Measurements from ENCODE around the gene TNNC2. TPM values are rescaled to one million over a fixed set of nuclear protein-coding genes. Genes with fewer than 3 reads are reported as not detected.

The TNNC2 gene
- total RNA-seq, 1 donor from 2014 or later, result 0.54 TPM

DNA sequence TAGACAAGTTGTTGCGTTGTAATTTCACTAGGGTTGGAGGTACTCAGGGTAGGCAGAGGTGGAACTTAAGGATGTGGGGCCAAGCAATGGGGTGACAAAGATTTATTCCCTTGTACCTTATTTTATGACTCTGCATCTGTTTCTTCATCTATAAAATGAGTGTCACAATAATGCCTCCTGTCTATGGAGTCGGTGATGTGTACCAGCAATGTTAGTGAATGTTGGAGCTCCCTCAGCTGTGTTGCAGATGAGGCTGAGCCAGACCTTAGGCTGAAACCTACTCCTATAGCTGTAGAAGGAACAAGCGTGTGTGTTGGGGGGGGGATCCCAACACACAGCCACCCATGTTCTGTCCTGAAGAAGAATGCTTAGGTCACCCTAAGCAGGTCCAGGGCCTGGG lies 10.2 kb downstream of the TNNC2 start:
- no peak overlapping the region for H3K4me3 Mint-ChIP-seq
- peak overlapping the region; percentile 21 for H3K27ac Mint-ChIP-seq
- no peak for DNase-seq (ENCODE audit: low spot score in 2 of 2, unreplicated experiment in 2 of 2)
- peaks cover 19% of the 10 kb centered on the region for H3K4me1 Mint-ChIP-seq
- TF ChIP-seq, protein P1, sequence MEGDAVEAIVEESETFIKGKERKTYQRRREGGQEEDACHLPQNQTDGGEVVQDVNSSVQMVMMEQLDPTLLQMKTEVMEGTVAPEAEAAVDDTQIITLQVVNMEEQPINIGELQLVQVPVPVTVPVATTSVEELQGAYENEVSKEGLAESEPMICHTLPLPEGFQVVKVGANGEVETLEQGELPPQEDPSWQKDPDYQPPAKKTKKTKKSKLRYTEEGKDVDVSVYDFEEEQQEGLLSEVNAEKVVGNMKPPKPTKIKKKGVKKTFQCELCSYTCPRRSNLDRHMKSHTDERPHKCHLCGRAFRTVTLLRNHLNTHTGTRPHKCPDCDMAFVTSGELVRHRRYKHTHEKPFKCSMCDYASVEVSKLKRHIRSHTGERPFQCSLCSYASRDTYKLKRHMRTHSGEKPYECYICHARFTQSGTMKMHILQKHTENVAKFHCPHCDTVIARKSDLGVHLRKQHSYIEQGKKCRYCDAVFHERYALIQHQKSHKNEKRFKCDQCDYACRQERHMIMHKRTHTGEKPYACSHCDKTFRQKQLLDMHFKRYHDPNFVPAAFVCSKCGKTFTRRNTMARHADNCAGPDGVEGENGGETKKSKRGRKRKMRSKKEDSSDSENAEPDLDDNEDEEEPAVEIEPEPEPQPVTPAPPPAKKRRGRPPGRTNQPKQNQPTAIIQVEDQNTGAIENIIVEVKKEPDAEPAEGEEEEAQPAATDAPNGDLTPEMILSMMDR (IDR thresholded peaks at IDR 0.05; ENCODE audit: unreplicated experiment), result no peak
- H3K9me3 Mint-ChIP-seq, result no peaks in the 10 kb centered on the region
- H3K36me3 Mint-ChIP-seq, result peaks cover 4% of the 10 kb centered on the region
- peaks cover under 1% of the 10 kb centered on the region for H3K27me3 Mint-ChIP-seq (ENCODE audit: low read depth)

DNA sequence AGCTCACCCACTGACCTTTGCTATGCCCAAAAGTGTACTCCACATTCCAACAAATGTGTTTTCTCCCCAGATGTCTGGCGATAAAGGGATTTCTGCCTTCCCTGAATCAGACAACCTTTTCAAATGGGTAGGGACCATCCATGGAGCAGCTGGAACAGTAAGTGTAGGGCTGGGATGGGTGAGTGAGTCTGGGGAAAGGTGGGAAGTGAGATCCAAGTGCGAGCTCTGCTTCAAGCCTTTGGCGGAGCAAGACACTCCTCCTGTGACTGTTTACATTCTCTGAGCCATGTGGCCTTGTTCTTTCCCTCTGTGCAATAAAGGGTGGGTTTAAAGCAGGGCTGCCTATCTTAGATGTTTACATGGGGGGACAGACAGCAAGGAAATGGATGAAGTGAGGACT lies 12.8 kb downstream of the TNNC2 start:
- Mint-ChIP-seq H3K27me3 (ENCODE audit: low read depth) (no peaks in the 10 kb centered on the region), H3K4me1 (peaks cover 19% of the 10 kb centered on the region), H3K9me3 (no peaks in the 10 kb centered on the region), H3K27ac (no peak overlapping the region), H3K4me3 (no peak overlapping the region), H3K36me3 (peaks cover 17% of the 10 kb centered on the region)
- no peak for DNase-seq (ENCODE audit: low spot score in 2 of 2, unreplicated experiment in 2 of 2)
- TF ChIP-seq, protein P1 (IDR thresholded peaks at IDR 0.05; ENCODE audit: unreplicated experiment), result no peak

DNA sequence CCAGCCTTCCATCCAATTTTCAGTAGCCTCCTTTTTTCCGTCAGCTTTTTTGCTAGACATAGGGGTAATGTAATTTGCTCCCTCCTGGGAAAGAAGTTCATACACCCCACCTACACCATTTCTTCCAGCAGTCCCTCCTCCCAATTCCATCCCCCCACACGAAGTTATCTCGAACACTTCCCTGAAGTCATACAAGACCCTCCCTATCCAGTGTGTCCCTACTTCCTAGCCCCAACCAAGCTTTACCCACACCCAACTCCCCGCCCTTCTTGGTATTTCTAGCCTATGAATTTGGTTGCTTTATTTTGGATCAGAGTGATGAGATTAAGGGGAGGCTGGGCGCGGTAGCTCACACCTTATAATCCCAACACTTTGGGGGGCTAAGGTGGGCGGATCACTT lies 13.6 kb downstream of the TNNC2 start:
- DNase-seq (ENCODE audit: low spot score in 2 of 2, unreplicated experiment in 2 of 2), result no peak
- Mint-ChIP-seq H3K36me3 (peaks cover 21% of the 10 kb centered on the region), H3K9me3 (no peaks in the 10 kb centered on the region), H3K4me1 (peaks cover 19% of the 10 kb centered on the region), H3K27ac (peak overlapping the region; percentile 6), H3K27me3 (ENCODE audit: low read depth) (no peaks in the 10 kb centered on the region), H3K4me3 (peak overlapping the region; percentile 78)
- TF ChIP-seq, protein P1 (IDR thresholded peaks at IDR 0.05; ENCODE audit: unreplicated experiment), result no peak

DNA sequence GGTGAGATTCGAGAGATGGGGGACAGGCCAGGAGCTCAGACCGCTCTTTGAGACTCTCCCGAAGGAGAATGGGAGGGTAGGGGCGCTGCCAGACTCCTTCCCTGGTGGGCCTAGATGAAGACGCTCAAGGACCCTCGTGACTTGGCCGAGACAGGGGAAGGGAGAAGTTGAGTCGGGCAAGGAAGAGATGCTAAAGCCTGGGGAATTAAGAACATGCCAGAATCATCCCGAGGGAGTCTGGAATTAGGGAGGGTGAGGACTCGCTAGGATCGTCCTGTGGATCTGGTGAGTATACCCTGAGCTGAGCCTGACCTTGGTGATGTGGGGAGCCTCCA lies 14.1 kb downstream of the TNNC2 start:
- Mint-ChIP-seq H3K27ac (peak overlapping the region; percentile 6), H3K36me3 (peaks cover 23% of the 10 kb centered on the region), H3K9me3 (no peaks in the 10 kb centered on the region), H3K27me3 (ENCODE audit: low read depth) (no peaks in the 10 kb centered on the region), H3K4me1 (peaks cover 19% of the 10 kb centered on the region), H3K4me3 (peak overlapping the region; percentile 78)
- no peak for DNase-seq (ENCODE audit: low spot score in 2 of 2, unreplicated experiment in 2 of 2)
- TF ChIP-seq, protein P1 (IDR thresholded peaks at IDR 0.05; ENCODE audit: unreplicated experiment), result no peak

DNA sequence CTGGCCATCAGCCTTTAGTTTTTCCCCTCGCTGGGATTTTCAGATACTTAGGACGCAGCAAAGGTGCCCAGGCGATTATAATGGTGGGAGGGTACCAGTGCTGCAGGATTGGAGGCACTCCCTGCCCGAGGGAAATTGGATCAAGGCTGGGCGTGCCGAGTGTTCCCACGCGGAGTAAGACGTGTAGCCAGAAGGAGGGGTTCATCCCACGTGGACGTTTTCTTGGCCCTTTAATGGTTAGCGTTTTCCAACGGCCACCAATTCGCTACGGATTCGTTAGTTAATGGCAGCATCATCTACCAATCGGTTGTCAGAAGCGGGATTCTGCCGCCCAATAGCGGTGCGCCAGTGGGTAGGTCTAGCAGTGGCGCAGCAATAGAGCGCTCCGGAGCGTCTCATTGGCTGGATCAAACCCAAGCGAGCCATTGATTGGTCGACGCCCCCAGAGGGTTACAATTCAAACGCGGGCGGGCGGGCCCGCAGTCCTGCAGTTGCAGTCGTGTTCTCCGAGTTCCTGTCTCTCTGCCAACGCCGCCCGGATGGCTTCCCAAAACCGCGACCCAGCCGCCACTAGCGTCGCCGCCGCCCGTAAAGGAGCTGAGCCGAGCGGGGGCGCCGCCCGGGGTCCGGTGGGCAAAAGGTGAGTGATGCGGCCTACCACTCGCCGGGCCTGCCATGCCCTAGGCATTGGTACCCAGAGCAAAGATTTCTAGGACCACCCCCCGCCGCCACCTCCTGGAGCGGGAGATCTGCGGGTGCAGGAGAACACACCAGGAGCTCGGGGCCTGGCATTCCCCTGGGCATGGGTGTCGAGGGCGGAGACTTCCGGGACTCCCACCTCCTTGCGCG lies 14.7 kb downstream of the TNNC2 start, which contains the start of gene UBE2C:
UBE2C (plus strand) TSS at position 488 of the 849 bp plus-strand sequence; CDS start at position 540, 52 bp downstream.
- H3K27me3 Mint-ChIP-seq (ENCODE audit: low read depth), result no peaks in the 10 kb centered on the region
- TF ChIP-seq, protein P1 (IDR thresholded peaks at IDR 0.05; ENCODE audit: unreplicated experiment), result no peak
- peaks cover 15% of the 10 kb centered on the region for H3K4me1 Mint-ChIP-seq
- no peaks in the 10 kb centered on the region for H3K9me3 Mint-ChIP-seq
- H3K36me3 Mint-ChIP-seq, result peaks cover 25% of the 10 kb centered on the region
- peak within 1 kb of the TSS; percentile 78 for H3K4me3 Mint-ChIP-seq
- H3K27ac Mint-ChIP-seq, result peak within 1 kb of the TSS; percentile 96
- DNase-seq (ENCODE audit: low spot score in 2 of 2, unreplicated experiment in 2 of 2), result peak; percentile 93 to 95

Data from mesothelial cell of epicardium (in vitro differentiated cells).